NOMO-1 treated with dmso at 0.1 percent for 144 hours (cell line): Measurements from ENCODE around the gene DHX36.

ENCODE experiments used
- DNase-seq: peaks from one replicate; lab custom pipeline; 2025; ENCODE audit not compliant: unreplicated experiment; lab: John Stamatoyannopoulos, UW

The DHX36 gene, protein sequence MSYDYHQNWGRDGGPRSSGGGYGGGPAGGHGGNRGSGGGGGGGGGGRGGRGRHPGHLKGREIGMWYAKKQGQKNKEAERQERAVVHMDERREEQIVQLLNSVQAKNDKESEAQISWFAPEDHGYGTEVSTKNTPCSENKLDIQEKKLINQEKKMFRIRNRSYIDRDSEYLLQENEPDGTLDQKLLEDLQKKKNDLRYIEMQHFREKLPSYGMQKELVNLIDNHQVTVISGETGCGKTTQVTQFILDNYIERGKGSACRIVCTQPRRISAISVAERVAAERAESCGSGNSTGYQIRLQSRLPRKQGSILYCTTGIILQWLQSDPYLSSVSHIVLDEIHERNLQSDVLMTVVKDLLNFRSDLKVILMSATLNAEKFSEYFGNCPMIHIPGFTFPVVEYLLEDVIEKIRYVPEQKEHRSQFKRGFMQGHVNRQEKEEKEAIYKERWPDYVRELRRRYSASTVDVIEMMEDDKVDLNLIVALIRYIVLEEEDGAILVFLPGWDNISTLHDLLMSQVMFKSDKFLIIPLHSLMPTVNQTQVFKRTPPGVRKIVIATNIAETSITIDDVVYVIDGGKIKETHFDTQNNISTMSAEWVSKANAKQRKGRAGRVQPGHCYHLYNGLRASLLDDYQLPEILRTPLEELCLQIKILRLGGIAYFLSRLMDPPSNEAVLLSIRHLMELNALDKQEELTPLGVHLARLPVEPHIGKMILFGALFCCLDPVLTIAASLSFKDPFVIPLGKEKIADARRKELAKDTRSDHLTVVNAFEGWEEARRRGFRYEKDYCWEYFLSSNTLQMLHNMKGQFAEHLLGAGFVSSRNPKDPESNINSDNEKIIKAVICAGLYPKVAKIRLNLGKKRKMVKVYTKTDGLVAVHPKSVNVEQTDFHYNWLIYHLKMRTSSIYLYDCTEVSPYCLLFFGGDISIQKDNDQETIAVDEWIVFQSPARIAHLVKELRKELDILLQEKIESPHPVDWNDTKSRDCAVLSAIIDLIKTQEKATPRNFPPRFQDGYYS

DNA sequence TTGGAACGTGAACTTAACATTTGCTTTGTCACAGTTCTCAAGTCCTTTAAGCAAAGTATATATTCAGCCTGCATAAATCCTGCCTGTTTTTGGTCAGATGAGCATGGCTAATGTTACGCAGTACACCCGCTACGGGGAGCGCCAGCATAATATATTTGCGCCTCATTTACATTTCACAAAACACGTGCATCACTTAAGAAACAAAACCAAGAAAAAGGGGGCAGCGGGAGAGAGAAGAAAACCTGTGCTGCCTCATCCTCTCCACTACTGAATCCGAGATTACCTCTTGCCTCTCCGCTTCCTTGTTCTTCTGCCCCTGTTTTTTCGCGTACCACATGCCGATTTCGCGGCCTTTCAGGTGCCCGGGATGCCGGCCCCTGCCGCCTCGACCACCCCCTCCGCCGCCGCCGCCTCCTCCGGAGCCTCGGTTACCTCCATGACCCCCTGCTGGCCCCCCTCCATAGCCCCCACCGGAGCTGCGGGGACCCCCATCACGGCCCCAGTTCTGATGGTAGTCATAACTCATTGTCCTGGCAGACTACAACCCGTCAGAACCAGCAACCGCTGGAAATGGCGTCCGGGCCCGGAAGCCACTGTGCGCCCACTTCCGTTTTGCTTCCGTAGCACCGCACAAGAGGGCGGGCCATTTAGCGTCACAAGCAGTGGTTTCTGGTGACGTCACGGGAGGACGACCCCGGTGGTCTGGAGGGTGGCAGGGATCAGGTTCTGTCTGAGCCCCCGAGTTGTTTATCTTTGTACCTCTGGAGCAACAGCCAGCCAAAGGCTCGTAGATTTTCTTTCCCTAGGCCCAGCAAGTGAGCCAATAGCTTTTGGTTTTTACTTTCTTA is at the start of gene DHX36:
TSS of gene DHX36 (minus strand) at position 597 of the 848 bp plus-strand sequence. CDS start at position 526, 71 bp downstream.
- peak; percentile 87 for DNase-seq

DNA sequence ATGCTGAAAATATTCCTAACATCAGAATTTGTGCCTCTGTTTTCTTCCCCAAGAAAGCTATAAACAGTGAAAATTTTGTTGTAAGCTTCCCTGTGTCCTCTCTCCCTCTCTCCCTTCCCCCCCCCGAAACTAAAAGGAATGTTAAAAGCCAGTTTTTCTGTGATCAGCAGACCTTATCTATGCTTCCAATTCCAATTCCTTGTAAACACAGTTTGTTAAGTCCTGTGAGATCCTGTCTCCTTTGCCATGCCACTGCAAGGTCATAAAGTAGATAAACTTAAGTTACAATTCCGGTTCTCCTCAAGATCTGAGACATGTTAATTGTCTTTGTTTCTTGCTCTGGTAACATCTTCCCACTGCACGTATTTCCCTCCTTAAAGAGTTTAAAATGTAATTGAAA is 42.9 kb upstream of the DHX36 start:
- no peak for DNase-seq

DNA sequence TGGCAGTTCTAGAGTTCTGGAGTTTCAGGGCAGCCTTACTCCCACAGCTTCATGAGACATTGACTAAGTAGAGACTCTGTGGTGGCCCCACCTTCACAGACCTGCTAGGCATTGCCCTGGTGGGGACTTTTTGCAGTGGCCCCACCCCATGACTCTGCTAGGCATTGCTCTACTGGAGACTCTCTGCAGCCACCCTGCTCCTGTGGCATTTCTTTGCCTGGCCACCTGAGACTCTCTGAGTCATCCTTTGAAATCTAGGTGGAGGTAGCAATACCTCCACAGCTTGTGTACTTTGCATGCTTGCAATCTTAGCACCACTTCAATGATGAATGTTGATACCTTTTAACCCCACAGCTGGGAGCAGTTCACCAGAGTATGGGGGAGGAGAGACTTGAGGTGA is 40.6 kb upstream of the DHX36 start:
- no peak for DNase-seq

DNA sequence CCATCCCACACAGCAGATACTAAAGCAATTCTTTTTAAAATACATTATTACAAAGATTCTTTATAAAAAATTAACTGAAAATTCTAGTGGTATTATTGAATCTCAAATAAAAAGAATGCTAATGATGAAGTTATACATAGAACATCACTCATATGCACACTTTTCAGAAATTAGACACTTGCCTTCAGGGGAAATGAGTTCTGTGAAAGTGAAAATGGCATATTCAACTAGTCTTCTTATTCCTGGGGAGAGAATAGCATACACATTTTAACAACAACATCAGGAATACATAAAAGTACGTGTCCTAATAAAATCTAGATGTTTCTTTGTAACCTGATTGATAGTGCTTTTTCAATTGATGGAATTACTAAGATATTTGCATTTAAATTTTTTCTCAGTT is 36.8 kb upstream of the DHX36 start:
- no peak for DNase-seq

DNA sequence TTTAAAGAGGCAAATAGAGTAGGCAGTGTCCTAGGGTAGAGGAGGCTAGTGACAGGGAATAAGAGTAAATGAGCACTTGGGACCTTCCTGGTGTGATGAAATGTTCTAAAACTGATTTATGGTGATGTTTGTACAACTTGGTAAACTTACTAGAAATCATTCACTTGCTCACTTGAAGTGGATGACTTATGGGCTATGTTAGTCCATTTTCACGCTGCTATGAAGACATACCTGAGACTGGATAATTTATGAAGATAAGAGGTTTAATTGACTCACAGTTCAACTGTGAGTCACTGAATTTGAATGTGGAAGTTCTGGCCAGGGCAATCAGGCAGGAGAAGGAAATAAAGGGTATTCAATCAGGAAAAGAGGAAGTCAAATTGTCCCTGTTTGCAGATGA is 31.7 kb upstream of the DHX36 start:
- DNase-seq = no peak

DNA sequence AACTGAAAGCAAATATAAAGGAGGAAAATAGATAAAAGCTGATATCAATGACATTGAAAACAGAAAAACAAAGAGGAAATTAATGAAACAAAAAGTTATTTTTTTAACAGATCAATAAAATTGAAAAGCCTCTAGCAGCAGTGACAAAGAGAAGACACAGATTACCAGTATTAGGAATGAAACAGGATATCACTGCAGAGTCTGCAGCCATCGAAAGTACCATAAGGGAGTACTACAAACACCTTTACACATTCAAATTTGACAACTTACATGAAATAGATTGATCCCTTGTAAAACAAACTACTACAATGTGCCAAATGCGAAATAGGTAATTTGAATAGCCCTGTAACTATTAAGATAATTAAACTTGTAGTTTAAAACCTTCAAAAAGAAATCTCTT is 24.9 kb upstream of the DHX36 start:
- DNase-seq = no peak

DNA sequence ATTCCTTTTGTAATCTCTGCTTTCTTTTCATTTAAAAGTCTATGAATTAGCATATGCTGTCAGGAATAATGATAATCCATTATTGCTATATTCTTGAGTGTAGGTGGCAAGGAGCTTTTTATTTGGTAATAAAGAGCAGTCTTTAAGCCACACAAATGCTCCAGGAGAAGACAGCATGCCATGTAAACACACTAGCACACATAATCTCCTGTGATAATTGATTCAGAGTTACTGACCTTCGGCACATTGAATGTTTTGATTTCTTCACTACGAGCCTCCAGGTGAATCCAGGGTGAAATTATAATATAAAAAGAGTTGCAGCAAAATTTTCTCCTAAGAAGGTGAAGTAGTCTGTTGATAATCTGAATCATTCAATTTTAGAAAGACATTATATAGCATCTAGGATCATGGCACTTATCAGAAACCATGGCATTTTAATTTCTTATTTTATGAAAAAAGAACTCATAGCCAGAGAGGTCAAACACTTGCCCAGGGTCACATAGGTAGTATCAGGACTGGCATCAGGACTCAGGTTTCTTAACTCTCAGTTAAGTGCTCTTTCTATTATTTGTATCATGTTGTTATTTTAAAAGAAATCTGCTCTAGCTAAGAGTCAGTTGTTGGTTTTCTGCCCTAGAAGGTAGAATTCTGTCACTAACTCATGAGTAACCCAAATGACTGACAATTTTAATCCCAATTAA is 21.3 kb upstream of the DHX36 start:
- no peak for DNase-seq

DNA sequence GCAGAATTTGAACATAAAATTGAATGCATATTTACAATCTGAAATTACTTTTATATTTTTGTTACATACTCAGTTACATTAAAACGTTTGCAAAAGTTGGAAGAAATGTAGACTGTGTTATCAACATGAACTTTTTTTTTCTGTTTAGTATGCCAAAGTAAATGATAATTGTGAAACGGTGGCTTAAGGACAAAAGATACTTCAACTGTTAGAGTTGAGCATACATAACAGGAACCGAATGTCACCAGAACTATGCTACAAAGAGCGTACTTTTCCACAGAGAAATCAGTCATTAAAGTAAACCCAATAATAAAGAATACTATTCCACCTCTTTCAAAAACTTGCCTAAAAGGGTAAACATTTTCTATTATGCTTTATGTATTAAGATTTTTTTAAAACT is 14.3 kb upstream of the DHX36 start:
- DNase-seq = no peak

DNA sequence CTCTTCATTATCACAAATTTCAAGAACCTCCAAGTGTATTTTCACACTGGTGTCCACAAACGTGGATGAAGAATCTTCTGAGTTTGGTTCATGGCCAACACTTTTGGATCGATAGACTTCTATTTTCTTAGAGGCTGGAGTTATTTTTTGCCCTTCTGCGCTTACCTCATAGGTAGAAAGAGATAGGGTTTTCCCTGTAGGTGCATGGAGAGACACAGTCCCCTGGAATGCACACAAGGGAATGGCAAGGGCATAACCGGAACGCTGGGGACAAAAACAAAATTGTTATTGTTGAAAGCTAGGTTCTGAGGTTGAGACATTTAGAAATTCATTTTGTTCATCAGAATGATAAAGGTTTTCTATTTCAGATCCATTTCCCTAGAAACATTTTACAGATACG is 13.7 kb upstream of the DHX36 start:
- no peak for DNase-seq

DNA sequence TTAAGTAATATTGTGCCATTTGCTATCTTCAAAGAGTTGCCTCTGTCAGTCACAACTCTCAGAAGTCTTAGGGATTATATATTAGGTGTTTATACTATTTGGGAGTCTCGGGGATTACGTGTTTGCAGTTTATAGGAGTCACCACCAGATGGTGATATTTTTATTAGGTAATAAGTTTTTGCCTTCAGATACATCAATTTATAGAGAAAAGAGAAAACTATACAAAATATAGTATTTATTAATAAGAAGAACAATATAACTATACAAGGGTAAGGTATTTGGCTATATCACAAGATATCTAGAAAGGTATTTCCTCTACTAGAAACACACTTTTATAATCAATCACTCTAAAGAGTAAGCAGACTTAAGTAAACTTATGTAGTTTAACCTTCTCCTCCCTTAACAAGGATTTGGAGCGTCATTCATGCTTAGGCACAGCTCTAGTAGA is 10.7 kb upstream of the DHX36 start:
- DNase-seq = peak; percentile 7

DNA sequence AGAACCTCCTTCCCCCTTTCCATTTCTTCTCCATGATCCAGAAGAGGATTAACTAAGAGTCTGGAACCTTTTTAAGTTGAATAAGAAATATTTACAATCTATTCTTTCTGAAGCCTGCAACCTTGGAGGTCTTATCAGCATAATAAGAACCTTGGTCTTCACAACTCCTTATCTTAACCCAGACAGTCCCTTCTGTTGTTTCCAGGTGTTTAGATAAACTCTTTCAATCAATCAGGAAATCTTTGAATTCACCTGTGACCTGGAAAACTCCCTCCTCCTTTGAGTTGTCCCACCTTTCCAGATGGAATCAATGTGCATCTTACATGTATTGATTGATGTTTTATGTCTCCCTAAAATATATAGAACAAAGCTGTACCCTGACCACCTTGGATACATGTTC is 3.6 kb upstream of the DHX36 start:
- DNase-seq = no peak

DNA sequence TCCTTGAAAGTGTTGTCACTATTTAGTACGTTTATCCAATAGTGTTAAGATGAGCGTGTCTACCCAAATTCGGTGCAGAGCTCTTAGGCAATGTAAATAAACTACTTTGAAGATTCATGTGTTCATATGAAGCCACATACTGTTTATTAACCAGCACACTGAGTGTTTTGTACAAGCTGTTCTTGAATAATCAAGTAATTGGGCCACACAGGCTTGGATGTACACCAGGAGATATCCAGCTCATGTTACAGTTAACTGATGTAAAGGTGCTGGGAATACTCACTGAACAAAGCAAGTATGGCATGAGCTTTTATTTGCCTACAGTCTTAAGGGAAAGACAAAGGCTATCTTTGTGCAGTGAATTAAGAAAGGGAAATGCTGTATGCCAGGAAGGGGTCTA is 632 bp upstream of the DHX36 start:
- DNase-seq = no peak

DNA sequence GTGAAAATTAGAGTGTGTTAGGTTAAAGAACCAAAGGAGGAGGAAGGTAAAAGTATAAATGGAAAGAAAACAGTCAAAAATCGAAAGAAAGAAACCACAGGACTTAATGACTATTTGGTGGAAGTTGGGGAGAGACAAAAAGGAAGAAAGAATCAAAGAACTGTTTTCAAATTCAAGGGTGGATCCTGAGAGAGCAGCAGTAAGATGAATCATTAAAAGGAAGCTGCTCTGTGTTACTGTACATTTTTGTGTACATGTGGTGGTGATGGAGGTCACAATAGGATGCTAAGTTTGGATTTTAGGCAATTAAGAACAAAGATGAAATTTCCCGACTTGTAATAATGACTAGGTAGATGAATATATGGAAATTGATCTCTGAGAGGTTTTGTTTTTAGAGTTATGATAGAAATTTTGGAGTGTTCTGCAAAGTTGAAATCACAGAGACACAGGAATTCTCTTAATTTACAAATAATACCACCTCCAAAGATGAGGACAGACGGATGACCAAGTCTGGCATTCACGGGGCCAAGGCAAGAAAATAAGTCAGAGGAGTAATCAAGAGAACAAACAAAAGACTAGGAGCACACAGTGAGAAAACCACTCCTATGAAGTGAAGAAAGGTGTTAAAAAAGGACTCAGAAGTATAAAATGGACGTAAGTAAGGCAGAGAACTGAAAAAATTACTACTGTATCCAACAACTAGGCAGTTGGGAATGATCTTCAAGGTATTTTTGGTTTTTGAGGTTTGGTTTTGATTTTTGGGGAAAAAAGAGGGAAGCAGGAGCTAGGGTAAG is 7.1 kb downstream of the DHX36 start:
- no peak for DNase-seq

DNA sequence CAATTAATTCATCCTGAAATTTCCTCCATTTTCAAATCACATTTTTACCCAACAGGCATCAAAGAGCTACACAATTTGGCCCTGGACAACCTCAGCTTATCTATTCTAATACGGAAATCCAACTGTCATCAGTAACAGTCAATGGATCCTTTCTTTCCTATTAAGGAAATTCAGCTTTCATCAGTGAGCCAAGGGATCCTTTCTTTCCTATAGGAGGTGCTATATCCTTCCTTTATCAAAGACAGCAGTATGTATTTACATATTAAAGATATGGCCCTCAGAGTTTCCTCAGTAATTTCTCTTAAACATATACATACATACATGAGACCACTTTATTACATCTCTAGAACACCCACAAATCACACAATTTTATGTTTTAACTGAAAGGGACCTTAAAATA is 10.1 kb downstream of the DHX36 start:
- DNase-seq = no peak

DNA sequence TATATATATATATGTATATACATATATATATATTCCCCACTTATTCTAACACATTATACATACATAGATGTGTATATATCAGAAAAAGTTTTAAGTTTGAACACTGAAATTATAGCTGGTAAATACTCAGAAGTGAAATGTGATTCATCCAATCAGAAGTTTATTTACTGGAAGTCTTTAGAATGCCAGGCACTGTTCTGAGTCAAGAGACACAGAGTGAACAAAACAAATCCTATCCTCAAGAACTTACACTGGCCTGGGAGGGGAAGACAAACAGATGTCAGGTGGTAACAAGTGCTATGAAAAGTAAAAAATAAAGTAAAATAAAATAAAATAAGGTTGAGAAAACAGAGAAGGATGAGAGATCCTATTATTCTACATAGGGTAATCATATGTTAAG is 13.4 kb downstream of the DHX36 start:
- DNase-seq = no peak

DNA sequence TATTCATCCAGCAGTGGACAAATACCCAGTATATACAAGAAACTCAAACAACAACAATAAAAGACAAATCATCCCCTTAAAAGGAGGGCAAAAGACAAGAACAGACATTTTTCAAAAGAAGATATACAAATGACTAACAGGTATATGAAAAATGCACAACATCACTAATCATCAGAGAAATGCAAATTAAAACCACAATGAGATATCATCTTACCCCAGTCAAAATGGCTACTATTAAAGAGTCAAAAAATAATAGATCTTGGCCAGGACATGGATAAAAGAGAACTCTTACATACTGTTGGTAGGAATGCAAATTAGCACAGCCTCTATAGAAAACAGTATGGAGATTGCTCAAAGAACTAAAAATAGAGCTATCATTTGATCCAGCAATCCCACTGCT is 16.9 kb downstream of the DHX36 start:
- no peak for DNase-seq

DNA sequence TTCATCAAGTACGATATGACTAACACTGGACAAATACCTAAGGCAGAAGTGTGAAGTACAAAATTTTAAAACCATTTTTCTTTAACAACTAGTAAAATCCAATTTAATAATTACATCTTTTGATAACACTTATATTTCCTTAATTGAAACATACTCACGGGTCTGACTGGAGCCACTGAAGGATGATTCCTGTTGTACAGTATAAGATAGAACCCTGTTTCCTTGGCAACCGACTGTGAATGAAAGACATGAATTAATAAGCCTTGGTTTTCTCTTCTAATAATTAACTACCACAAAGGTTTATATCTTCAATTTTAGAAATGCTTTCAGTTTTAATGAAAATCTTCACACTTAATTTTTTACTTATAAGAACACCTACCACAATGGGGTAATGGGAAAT is 19.4 kb downstream of the DHX36 start:
- no peak for DNase-seq

DNA sequence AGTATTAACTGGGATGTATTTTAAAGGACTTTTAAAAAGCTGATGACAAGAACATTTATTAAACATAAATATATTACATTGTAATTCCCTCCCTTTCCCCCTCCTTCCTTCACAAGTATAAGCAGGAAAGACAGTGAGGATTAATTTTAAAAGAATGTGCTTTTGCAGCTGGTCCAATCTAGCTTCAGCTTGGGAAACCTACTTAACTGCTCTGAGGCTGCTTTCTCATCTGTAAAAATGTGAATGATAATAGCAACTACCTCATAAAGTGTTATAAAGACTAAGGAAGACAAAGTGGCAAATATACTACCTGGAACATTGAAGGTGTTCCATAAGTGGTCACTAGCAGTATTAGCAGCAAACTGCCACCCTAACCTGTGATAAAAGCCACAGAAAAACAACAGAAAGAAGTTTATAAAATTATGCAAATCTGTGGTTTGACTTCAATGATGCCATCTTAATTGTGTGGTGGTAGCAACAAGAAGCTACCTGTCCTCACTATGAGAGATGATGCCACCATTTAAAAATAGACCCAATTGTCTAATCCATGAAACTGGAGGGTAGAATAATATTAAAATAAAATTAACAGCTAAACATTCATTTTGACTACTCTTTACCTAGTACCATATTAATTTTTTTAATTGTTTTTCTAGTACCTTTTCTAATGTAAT is 20.0 kb downstream of the DHX36 start:
- DNase-seq = no peak

DNA sequence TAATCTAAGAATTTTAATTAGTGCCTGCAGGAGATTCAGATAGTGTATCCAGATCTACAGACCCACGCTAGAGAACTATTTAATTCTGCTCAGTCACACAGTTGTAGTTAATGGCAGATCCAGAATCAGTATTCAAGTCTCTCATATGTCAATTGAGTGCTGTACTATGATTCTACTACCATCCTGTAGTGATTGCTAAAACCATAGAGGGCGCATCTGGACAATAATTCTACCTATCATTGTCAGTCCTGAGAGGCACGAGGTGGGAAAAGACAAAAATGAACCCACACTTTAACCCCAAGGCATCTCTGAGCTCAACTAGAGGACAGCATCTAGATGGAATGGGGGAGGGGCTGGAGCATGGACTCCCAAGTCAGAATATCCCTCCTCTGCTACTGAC is 22.7 kb downstream of the DHX36 start:
- no peak for DNase-seq
